Immature natural killer cell (primary cell): Measurements from ENCODE around the gene ANKH. TPM values are rescaled to one million over a fixed set of nuclear protein-coding genes. Genes with fewer than 3 reads are reported as not detected.
"Not testable (repeated sequence)": the region's sequence is repeated elsewhere in the genome, so short reads cannot be mapped to it uniquely, and the experiment has no call there.

ENCODE experiments used
- DNase-seq, 3 donors: peaks; one replicate each; pipeline ENCODE4 v3.0.0; 2022; ENCODE audit warnings: mixed read lengths in 1 of 3
- H3K27ac Mint-ChIP-seq, 6 donors: one replicate each; pipeline ENCODE4 v1.8.0; 2020; ENCODE audit warnings: mixed read lengths in 6 of 6, mild to moderate bottlenecking in 5 of 6, inconsistent platforms in 4 of 6, moderate library complexity in 3 of 6
- H3K27me3 Mint-ChIP-seq, 3 donors: one replicate each; pipeline ENCODE4 v1.8.0; 2020 to 2021; ENCODE audit warnings: low read depth in 3 of 3, mild to moderate bottlenecking in 3 of 3, mixed read lengths in 3 of 3, moderate library complexity in 3 of 3, inconsistent platforms in 1 of 3
- H3K36me3 Mint-ChIP-seq, 3 donors: one replicate each; pipeline ENCODE4 v1.8.0; 2020; ENCODE audit warnings: mixed read lengths in 3 of 3, inconsistent platforms in 2 of 3, mild to moderate bottlenecking in 2 of 3
- H3K4me1 Mint-ChIP-seq, 2 donors: one replicate each; pipeline ENCODE4 v1.8.0; 2020; ENCODE audit warnings: inconsistent platforms in 2 of 2, mild to moderate bottlenecking in 2 of 2, mixed read lengths in 2 of 2, moderate library complexity in 1 of 2
- H3K4me3 Mint-ChIP-seq, 5 donors: one replicate each; pipeline ENCODE4 v1.8.0; 2020; ENCODE audit warnings: mild to moderate bottlenecking in 5 of 5, mixed read lengths in 5 of 5, inconsistent platforms in 3 of 5, moderate library complexity in 3 of 5
- H3K9me3 Mint-ChIP-seq, 6 donors: one replicate each; pipeline ENCODE4 v1.8.0; 2020; ENCODE audit warnings: mild to moderate bottlenecking in 6 of 6, mixed read lengths in 6 of 6, inconsistent platforms in 4 of 6, moderate library complexity in 3 of 6
- polyA plus RNA-seq, 3 donors: library from polyadenylated mRNA; unstranded; fragments of 300-500 nt; fragmentation: Illumina TruSeq; gene quantifications; one replicate each; pipeline ENCODE4 v1.2.3, GENCODE V29; 2021

The ANKH gene
- polyA plus RNA-seq, 3 donors from 2014 or later: 20.8 to 26.5 (median 25.4) TPM

- H3K27ac Mint-ChIP-seq, H3K36me3 Mint-ChIP-seq, H3K9me3 Mint-ChIP-seq: not testable (repeated sequence)
Observed at GRCh38 chr5:14878192-14878591, 6.6 kb upstream of the ANKH start.

GRCh38 chr5:14876095-14876494, 4.5 kb upstream of the ANKH start:
- Mint-ChIP-seq H3K27ac (no peak overlapping the region), H3K27me3 (peaks cover 7 to 12% (median 7%) of the 10 kb centered on the region in 3 donors), H3K36me3 (no peaks in the 10 kb centered on the region)

More at GRCh38 chr5:14878192-14878591, 6.6 kb upstream of the ANKH start:
- not testable (repeated sequence) for DNase-seq, H3K4me1 Mint-ChIP-seq, H3K27me3 Mint-ChIP-seq, H3K4me3 Mint-ChIP-seq

GRCh38 chr5:14873790-14874189, 2.2 kb upstream of the ANKH start:
- H3K4me3 Mint-ChIP-seq: peak overlapping the region in 4 of 5 donors; percentile 32 to 48 (median 40)

More at GRCh38 chr5:14876095-14876494, 4.5 kb upstream of the ANKH start:
- Mint-ChIP-seq H3K9me3 (no peaks in the 10 kb centered on the region), H3K4me1 (peaks cover 5 to 9% of the 10 kb centered on the region in 2 donors), H3K4me3 (no peak overlapping the region)
- DNase-seq: no peak

GRCh38 chr5:14873093-14873492, 1.5 kb upstream of the ANKH start:
- DNase-seq: peak in 1 of 3 donors; percentile 3
- H3K36me3 Mint-ChIP-seq: no peaks in the 10 kb centered on the region
- peak overlapping the region; percentile 6 to 94 (median 92) for H3K4me3 Mint-ChIP-seq
- H3K4me1 Mint-ChIP-seq: peaks cover 28 to 33% of the 10 kb centered on the region in 2 donors
- peaks cover 6 to 16% (median 6%) of the 10 kb centered on the region in 3 donors for H3K27me3 Mint-ChIP-seq
- peak overlapping the region in 5 of 6 donors; percentile 66 to 95 (median 94) for H3K27ac Mint-ChIP-seq
- no peaks in the 10 kb centered on the region for H3K9me3 Mint-ChIP-seq

More at GRCh38 chr5:14873790-14874189, 2.2 kb upstream of the ANKH start:
- Mint-ChIP-seq H3K36me3 (no peaks in the 10 kb centered on the region), H3K27ac (peak overlapping the region in 2 of 6 donors; percentile 34 to 76), H3K4me1 (peaks cover 27 to 32% of the 10 kb centered on the region in 2 donors), H3K27me3 (peaks cover 6 to 18% (median 7%) of the 10 kb centered on the region in 3 donors), H3K9me3 (no peaks in the 10 kb centered on the region)
- no peak for DNase-seq

- H3K4me3 Mint-ChIP-seq: peak overlapping the region; percentile 92 to 96 (median 93)
- H3K4me1 Mint-ChIP-seq: peaks cover 32 to 33% of the 10 kb centered on the region in 2 donors
- no peaks in the 10 kb centered on the region for H3K9me3 Mint-ChIP-seq
- H3K27ac Mint-ChIP-seq: peak overlapping the region; percentile 85 to 96 (median 94)
- DNase-seq: peak; percentile 62 to 67 (median 63)
- H3K36me3 Mint-ChIP-seq: no peaks in the 10 kb centered on the region
- peaks cover 4 to 16% (median 6%) of the 10 kb centered on the region in 3 donors for H3K27me3 Mint-ChIP-seq
Observed at GRCh38 chr5:14872070-14872989, 752 bp upstream of the ANKH start.

GRCh38 chr5:14870337-14871213, 1.0 kb downstream of the ANKH start:
- Mint-ChIP-seq H3K27me3 (peaks cover 4 to 12% (median 6%) of the 10 kb centered on the region in 3 donors), H3K4me3 (peak overlapping the region; percentile 82 to 95 (median 88)), H3K9me3 (no peaks in the 10 kb centered on the region), H3K36me3 (no peaks in the 10 kb centered on the region), H3K27ac (peak overlapping the region; percentile 81 to 97 (median 88)), H3K4me1 (peaks cover 32 to 33% of the 10 kb centered on the region in 2 donors)
- peak in 2 of 3 donors; percentile 41 to 63 for DNase-seq

GRCh38 chr5:14869668-14870164, 1.9 kb downstream of the ANKH start:
- Mint-ChIP-seq H3K4me3 (peak overlapping the region; percentile 82 to 95 (median 88)), H3K27me3 (peaks cover 4 to 12% (median 6%) of the 10 kb centered on the region in 3 donors), H3K9me3 (no peaks in the 10 kb centered on the region), H3K4me1 (peaks cover 32 to 33% of the 10 kb centered on the region in 2 donors), H3K36me3 (no peaks in the 10 kb centered on the region), H3K27ac (peak overlapping the region; percentile 81 to 97 (median 88))
- DNase-seq: no peak

GRCh38 chr5:14869233-14869632, 2.3 kb downstream of the ANKH start:
- Mint-ChIP-seq H3K4me1 (peaks cover 32 to 33% of the 10 kb centered on the region in 2 donors), H3K9me3 (no peaks in the 10 kb centered on the region), H3K27ac (peak overlapping the region; percentile 1 to 94 (median 47)), H3K4me3 (peak overlapping the region in 3 of 5 donors; percentile 86 to 95 (median 88)), H3K27me3 (peaks cover 4 to 10% (median 6%) of the 10 kb centered on the region in 3 donors), H3K36me3 (no peaks in the 10 kb centered on the region)
- no peak for DNase-seq

- H3K27me3 Mint-ChIP-seq: peaks cover 4 to 11% (median 6%) of the 10 kb centered on the region in 3 donors
- no peak for DNase-seq
- H3K4me1 Mint-ChIP-seq: peaks cover 31 to 33% of the 10 kb centered on the region in 2 donors
- H3K27ac Mint-ChIP-seq: peak overlapping the region in 5 of 6 donors; percentile 1 to 94 (median 10)
- no peaks in the 10 kb centered on the region for H3K36me3 Mint-ChIP-seq
- no peak overlapping the region for H3K4me3 Mint-ChIP-seq
- H3K9me3 Mint-ChIP-seq: no peaks in the 10 kb centered on the region
Observed at GRCh38 chr5:14868771-14869170, 2.8 kb downstream of the ANKH start.

- no peaks in the 10 kb centered on the region for H3K9me3 Mint-ChIP-seq
- H3K27me3 Mint-ChIP-seq: peaks cover 0 to 6% (median 0%) of the 10 kb centered on the region in 3 donors
- H3K36me3 Mint-ChIP-seq: peaks cover 0 to 4% (median 0%) of the 10 kb centered on the region in 3 donors
- peaks cover 19 to 27% of the 10 kb centered on the region in 2 donors for H3K4me1 Mint-ChIP-seq
- no peak overlapping the region for H3K27ac Mint-ChIP-seq
- DNase-seq: no peak
- no peak overlapping the region for H3K4me3 Mint-ChIP-seq
Observed at GRCh38 chr5:14864181-14864812, 7.3 kb downstream of the ANKH start.

GRCh38 chr5:14863105-14863504, 8.5 kb downstream of the ANKH start:
- Mint-ChIP-seq H3K27ac (no peak overlapping the region), H3K27me3 (peaks cover 0 to 6% (median 0%) of the 10 kb centered on the region in 3 donors), H3K4me1 (peaks cover 12 to 20% of the 10 kb centered on the region in 2 donors), H3K36me3 (peaks cover 0 to 7% (median 0%) of the 10 kb centered on the region in 3 donors), H3K4me3 (no peak overlapping the region), H3K9me3 (no peaks in the 10 kb centered on the region)
- DNase-seq: no peak

GRCh38 chr5:14861123-14861765, 10.3 kb downstream of the ANKH start:
- H3K4me3 Mint-ChIP-seq: no peak overlapping the region
- H3K4me1 Mint-ChIP-seq: peaks cover 10 to 20% of the 10 kb centered on the region in 2 donors
- peaks cover 0 to 7% (median 0%) of the 10 kb centered on the region in 3 donors for H3K36me3 Mint-ChIP-seq
- no peaks in the 10 kb centered on the region for H3K9me3 Mint-ChIP-seq
- peak overlapping the region in 1 of 6 donors; percentile 52 for H3K27ac Mint-ChIP-seq
- peaks cover 0 to 6% (median 0%) of the 10 kb centered on the region in 3 donors for H3K27me3 Mint-ChIP-seq
- no peak for DNase-seq
